Erythroblast (primary cell): Measurements from ENCODE around the gene NDUFA13.

ENCODE experiments used
- GATA1 ChIP-seq: IDR thresholded peaks from 2 replicates; pipeline ENCODE4 v1.6.1; 2011; ENCODE audit warnings: low read depth, mild to moderate bottlenecking, control low read depth, low read length, moderate library complexity
- POLR2A ChIP-seq: IDR thresholded peaks from 2 replicates; pipeline ENCODE4 v1.6.1; 2011; ENCODE audit warnings: mild to moderate bottlenecking, low read length

DNA sequence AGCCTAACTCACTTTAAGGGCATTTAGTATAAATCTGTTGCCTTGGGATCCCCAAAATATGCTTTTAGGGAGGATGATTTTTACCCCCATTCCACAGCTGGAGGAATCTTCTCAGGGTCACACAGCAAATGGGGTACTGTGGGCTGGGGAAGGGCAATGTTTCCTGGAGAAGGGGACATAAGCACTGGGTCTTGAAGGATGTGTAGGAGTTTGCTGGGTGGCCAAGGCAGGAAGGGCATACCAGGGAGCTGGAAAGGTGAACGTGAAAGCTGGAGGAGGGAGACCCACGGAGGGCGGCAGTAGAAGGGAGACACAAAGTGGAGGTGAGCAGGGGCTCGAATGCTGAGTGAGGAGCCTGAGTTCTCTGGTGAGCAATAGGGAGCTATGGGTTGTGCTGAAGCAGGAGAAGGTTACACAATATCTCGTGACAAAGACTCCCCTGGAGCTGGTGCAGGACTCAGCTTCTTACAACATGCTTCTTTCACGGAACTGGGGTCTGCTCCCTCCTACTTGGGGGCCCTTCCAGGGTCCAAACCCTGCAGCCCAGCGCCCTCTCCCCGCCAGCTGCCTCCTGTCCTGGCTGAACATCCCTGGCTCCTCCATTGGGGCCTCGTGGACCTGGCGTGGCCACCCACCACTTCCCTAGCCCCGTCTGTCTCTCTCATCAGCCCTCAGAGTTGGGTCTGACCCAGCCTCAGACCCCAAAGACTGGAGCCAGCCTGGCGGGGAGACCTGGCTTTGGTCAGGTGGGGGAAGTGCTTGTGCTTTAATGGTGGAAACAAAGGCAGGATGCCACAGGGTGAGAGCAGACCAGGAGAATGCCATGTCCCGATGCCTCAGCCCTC is 33.1 kb downstream of the NDUFA13 start:
- TF ChIP-seq POLR2A (no peak), GATA1 (no peak)
